Panc1 (cell line): Measurements from ENCODE around the gene SYNPO. TPM values are rescaled to one million over a fixed set of nuclear protein-coding genes. Genes with fewer than 3 reads are reported as not detected.

ENCODE experiments used
- total RNA-seq: library from RNA; stranded (reverse); gene quantifications from one replicate; pipeline ENCODE4 v1.2.1, GENCODE V29; 2021; ENCODE audit not compliant: unreplicated experiment

The SYNPO gene
- total RNA-seq, 1 experiment from 2014 or later = 82.8 TPM

Other genes starting within 250 kb of the SYNPO start
- 12.7 TPM for gene CD74, start 227.8 kb upstream of the SYNPO start, total RNA-seq
- gene RPS14, start 190.9 kb upstream of the SYNPO start, total RNA-seq = 1,959 TPM
- gene NDST1, start 132.5 kb upstream of the SYNPO start, total RNA-seq = 142 TPM
- gene MYOZ3, start 20.6 kb downstream of the SYNPO start, total RNA-seq = 1.7 TPM
- 54.3 TPM for gene RBM22, start 60.4 kb downstream of the SYNPO start, total RNA-seq
- gene DCTN4, start 118.4 kb downstream of the SYNPO start, total RNA-seq = 66.8 TPM
- 55.2 TPM for gene SMIM3, start 138.1 kb downstream of the SYNPO start, total RNA-seq
- 0.18 TPM for gene IRGM, start 205.9 kb downstream of the SYNPO start, total RNA-seq